H1 (cell line): Measurements from ENCODE around the gene ODAD3. TPM values are rescaled to one million over a fixed set of nuclear protein-coding genes. Genes with fewer than 3 reads are reported as not detected.

Experiments
- CTCF ChIA-PET: fragments of 300-600 bp; sonication (Branson Sonifier 250); formaldehyde crosslinking; loops from one replicate; lab custom pipeline; 2021; ENCODE audit not compliant: partially characterized antibody; lab: Charles Lee
- POLR2A ChIA-PET: fragments of 300-600 bp; sonication (Branson Sonifier 250); formaldehyde crosslinking; loops from one replicate; lab custom pipeline; 2021; ENCODE audit warnings: inconsistent platforms; ENCODE audit not compliant: partially characterized antibody; lab: Charles Lee
- DNase-seq, 2 experiments: peaks; one replicate each; pipeline versions ENCODE4 v3.0.0 to v3.0.0-alpha.2; 2010 to 2022; ENCODE audit warnings: low spot score in 2 of 2, low read depth in 1 of 2, mixed read lengths in 1 of 2
- FAIRE-seq: peaks from 2 replicates; lab custom pipeline; 2011; peaks lifted over from hg19 to GRCh38; lab: Jason Lieb, UNC
- H2AFZ ChIP-seq: 2 replicates; pipeline ENCODE4 v1.8.1; 2012; ENCODE audit warnings: low read length, inconsistent platforms
- H2AK5ac ChIP-seq: 2 replicates; pipeline ENCODE4 v1.6.1; 2013; ENCODE audit warnings: low read depth, low read length
- H2BK120ac ChIP-seq: replicated peaks from 2 replicates; pipeline ENCODE3; 2013; ENCODE audit warnings: low read depth, low read length, inconsistent platforms
- H2BK12ac ChIP-seq: 2 replicates; pipeline ENCODE4 v1.6.1; 2013; ENCODE audit warnings: low read depth, low read length
- H2BK15ac ChIP-seq: 2 replicates; pipeline ENCODE4 v1.6.1; 2013; ENCODE audit warnings: low read length
- H2BK20ac ChIP-seq: 2 replicates; pipeline ENCODE4 v1.6.1; 2013; ENCODE audit warnings: low read length
- H2BK5ac ChIP-seq: 2 replicates; pipeline ENCODE4 v1.6.1; 2013; ENCODE audit warnings: low read depth, low read length
- H3K14ac ChIP-seq: 2 replicates; pipeline ENCODE4 v1.6.1; 2013; ENCODE audit warnings: inconsistent platforms; ENCODE audit not compliant: insufficient read length
- H3K18ac ChIP-seq: 2 replicates; pipeline ENCODE4 v1.6.1; 2013; ENCODE audit warnings: low read length; ENCODE audit errors: extremely low read depth
- H3K23ac ChIP-seq: 2 replicates; pipeline ENCODE4 v1.6.1; 2013; ENCODE audit warnings: inconsistent platforms; ENCODE audit not compliant: insufficient read length
- H3K23me2 ChIP-seq: 2 replicates; pipeline ENCODE4 v1.6.1; 2013; ENCODE audit warnings: low read depth, low read length
- H3K27ac ChIP-seq: 2 replicates; pipeline ENCODE4 v1.6.1; 2011; ENCODE audit warnings: low read depth, low read length, inconsistent platforms
- H3K27me3 ChIP-seq, 4 experiments: replicated peaks in 1 of 4; 1 replicate in 1 of 4; 2 replicates in 3 of 4; pipeline versions ENCODE4 v1.6.1 to v1.8.1; 2011 to 2013; ENCODE audit warnings: low read length in 3 of 4, mild to moderate bottlenecking in 3 of 4, inconsistent platforms in 2 of 4, mixed read lengths in 2 of 4, moderate library complexity in 1 of 4; ENCODE audit not compliant: control insufficient read depth in 3 of 4, insufficient read depth in 3 of 4; ENCODE audit errors: extremely low read depth in 1 of 4
- H3K36me3 ChIP-seq, 4 experiments: 2 replicates each; pipeline versions ENCODE4 v1.6.1 to v1.8.1; 2011 to 2013; ENCODE audit warnings: mild to moderate bottlenecking in 4 of 4, low read length in 3 of 4, moderate library complexity in 2 of 4, control low read depth in 1 of 4, inconsistent platforms in 1 of 4; ENCODE audit not compliant: insufficient read depth in 4 of 4, control insufficient read depth in 2 of 4
- H3K4ac ChIP-seq: replicated peaks from 2 replicates; pipeline ENCODE3; 2013; ENCODE audit warnings: low read length, low read depth, mixed read lengths, inconsistent platforms; ENCODE audit not compliant: insufficient read length
- H3K4me1 ChIP-seq, 4 experiments: replicated peaks in 1 of 4; 1 replicate in 1 of 4; 2 replicates in 3 of 4; pipeline versions ENCODE4 v1.6.1 to v1.8.1; 2011 to 2013; ENCODE audit warnings: low read length in 3 of 4, inconsistent platforms in 2 of 4, mixed read lengths in 1 of 4; ENCODE audit not compliant: insufficient read depth in 4 of 4, control insufficient read depth in 3 of 4
- H3K4me2 ChIP-seq, 2 experiments: 2 replicates each; pipeline versions ENCODE4 v1.6.1 to v1.8.1; 2011 to 2013; ENCODE audit warnings: low read depth in 2 of 2, low read length in 2 of 2, control low read depth in 1 of 2, inconsistent platforms in 1 of 2, mild to moderate bottlenecking in 1 of 2; ENCODE audit not compliant: insufficient read depth in 1 of 2
- H3K4me3 ChIP-seq, 4 experiments: fragments of 200-600, 300-600 bp in 1 of 4; sonication (generic), shearing (Covaris generic), sonication (Bioruptor Twin) in 1 of 4; 2 replicates each; pipeline versions ENCODE4 v1.5.1 to v1.8.1; 2011 to 2016; ENCODE audit warnings: low read length in 4 of 4, low read depth in 3 of 4, control low read depth in 2 of 4, inconsistent platforms in 2 of 4, mild to moderate bottlenecking in 2 of 4, mixed read lengths in 1 of 4, moderate library complexity in 1 of 4; ENCODE audit not compliant: insufficient read depth in 2 of 4; ENCODE audit errors: extremely low read depth in 1 of 4
- H3K56ac ChIP-seq: replicated peaks from 2 replicates; pipeline ENCODE3; 2013; ENCODE audit warnings: low read depth, mild to moderate bottlenecking, mixed read lengths, low read length, inconsistent platforms; ENCODE audit not compliant: insufficient read length
- H3K79me1 ChIP-seq: 2 replicates; pipeline ENCODE4 v1.6.1; 2013; ENCODE audit warnings: low read depth, low read length, control low read depth
- H3K79me2 ChIP-seq, 2 experiments: 2 replicates each; pipeline versions ENCODE4 v1.6.1 to v1.8.1; 2012 to 2013; ENCODE audit warnings: low read length in 2 of 2, mild to moderate bottlenecking in 2 of 2, inconsistent platforms in 1 of 2; ENCODE audit not compliant: insufficient read depth in 2 of 2, control insufficient read depth in 1 of 2
- H3K9ac ChIP-seq, 4 experiments: replicated peaks in 1 of 4; 1 replicate in 1 of 4; 2 replicates in 3 of 4; pipeline versions ENCODE4 v1.6.1 to v1.8.1; 2011 to 2013; ENCODE audit warnings: low read depth in 3 of 4, low read length in 3 of 4, control low read depth in 2 of 4, mild to moderate bottlenecking in 2 of 4, moderate library complexity in 2 of 4, inconsistent platforms in 1 of 4; ENCODE audit errors: extremely low read depth in 1 of 4
- H3K9me3 ChIP-seq, 2 experiments: 2 replicates each; pipeline versions ENCODE4 v1.6.1 to v1.8.1; 2012 to 2013; ENCODE audit warnings: mild to moderate bottlenecking in 2 of 2, moderate library complexity in 2 of 2, control low read depth in 1 of 2, inconsistent platforms in 1 of 2, low read depth in 1 of 2, low read length in 1 of 2, mixed read lengths in 1 of 2; ENCODE audit not compliant: insufficient read depth in 2 of 2
- H4K20me1 ChIP-seq, 2 experiments: replicated peaks in 1 of 2; 2 replicates each; pipeline versions ENCODE3 to v1.8.1; 2011 to 2013; ENCODE audit warnings: inconsistent platforms in 2 of 2, low read length in 2 of 2, mild to moderate bottlenecking in 1 of 2; ENCODE audit not compliant: insufficient read depth in 2 of 2, control insufficient read depth in 1 of 2
- H4K5ac ChIP-seq: 2 replicates; pipeline ENCODE4 v1.6.1; 2013; ENCODE audit warnings: low read length, low read depth, mixed read lengths, inconsistent platforms; ENCODE audit not compliant: insufficient read length
- H4K8ac ChIP-seq: 2 replicates; pipeline ENCODE4 v1.8.0; 2013; ENCODE audit warnings: mild to moderate bottlenecking, moderate library complexity, low read length, inconsistent platforms; ENCODE audit not compliant: insufficient read depth; ENCODE audit errors: extremely low read depth
- H4K91ac ChIP-seq: replicated peaks from 2 replicates; pipeline ENCODE3; 2013; ENCODE audit warnings: low read length, mixed read lengths, inconsistent platforms; ENCODE audit not compliant: insufficient read length
- KDM1A ChIP-seq: fragments of 200-600, 300-600 bp; sonication (generic); IDR thresholded peaks from 2 replicates; pipeline ENCODE4 v1.7.1; 2016; ENCODE audit warnings: mild to moderate bottlenecking, low read length, borderline replicate concordance
- KDM4A ChIP-seq: IDR thresholded peaks from one replicate; pipeline ENCODE4 v1.7.1; 2012; ENCODE audit warnings: low read depth, mild to moderate bottlenecking, moderate library complexity, low read length, inconsistent platforms; ENCODE audit not compliant: severe bottlenecking
- RAD21 ChIP-seq, 2 experiments: IDR thresholded peaks in 1 of 2; conservative IDR thresholded peaks in 1 of 2; 2 replicates each; pipeline ENCODE4 v1.6.1; 2011; ENCODE audit warnings: low read depth in 2 of 2, low read length in 2 of 2, improper control_type of control experiment in 1 of 2, inconsistent platforms in 1 of 2, mild to moderate bottlenecking in 1 of 2, moderate library complexity in 1 of 2
- TAF7 ChIP-seq: optimal IDR thresholded peaks from 2 replicates; pipeline ENCODE3; 2011; ENCODE audit warnings: low read depth, mild to moderate bottlenecking, inconsistent platforms, low read length, moderate library complexity, borderline replicate concordance
- TCF12 ChIP-seq: IDR thresholded peaks from 2 replicates; pipeline ENCODE4 v1.6.1; 2011; ENCODE audit warnings: low read depth, mild to moderate bottlenecking, low read length
- TEAD4 ChIP-seq: IDR thresholded peaks from 2 replicates; pipeline ENCODE4 v1.6.1; 2012; ENCODE audit warnings: low read depth, low read length, inconsistent platforms, mixed read lengths
- YY1 ChIP-seq: IDR thresholded peaks from 2 replicates; pipeline ENCODE4 v1.6.1; 2011; ENCODE audit warnings: low read depth, mild to moderate bottlenecking, low read length
- WGBS, 2 experiments: shearing (Covaris generic) in 1 of 2; methylation state at CpG; one replicate each; pipeline versions ENCODE4 v1.1.6 to v1.1.7; 2013 to 2015; ENCODE audit warnings: low lambda C conversion rate in 2 of 2, mixed read lengths in 2 of 2, inconsistent platforms in 1 of 2, low coverage in 1 of 2, missing lambda C conversion rate in 1 of 2; ENCODE audit not compliant: insufficient replicate concordance in 2 of 2, insufficient coverage in 1 of 2, insufficient read length in 1 of 2; ENCODE audit errors: extremely low coverage in 1 of 2, missing lambda C conversion rate in 1 of 2; 5-methylcytosine and 5-hydroxymethylcytosine counted together
- polyA plus RNA-seq, 7 experiments: library from polyadenylated mRNA; depleted of rRNA in 3 of 7; stranded (reverse) in 5 of 7; unstranded in 2 of 7; fragments of >200 nt in 5 of 7; fragments of 200-250 nt in 2 of 7; gene quantifications; 1 replicate in 5 of 7; 2 replicates in 1 of 7; 4 replicates in 1 of 7; pipeline versions ENCODE4 v1.2.1 to v1.2.3, GENCODE V29; 2011 to 2013; ENCODE audit warnings: missing spikeins in 2 of 7, mixed read lengths in 2 of 7
- total RNA-seq: library from RNA; stranded (reverse); fragmentation: NEBNext Ultra II Directional; extraction: Animal tissue kit (Norgen Biotek cat#: 25700); gene quantifications from 2 replicates; pipeline ENCODE4 v1.2.1, GENCODE V29; 2021
- TF ChIP-seq, protein P1 (sequence below): IDR thresholded peaks from 2 replicates; pipeline ENCODE4 v1.6.1; 2012; ENCODE audit warnings: low read length, inconsistent platforms

Gene ODAD3
- total and polyA plus RNA-seq, 2 of the 8 experiments (the other 6 are each of a cell fraction or from before 2014, with no cell fraction given) = 2.1 to 2.2 TPM

DNA sequence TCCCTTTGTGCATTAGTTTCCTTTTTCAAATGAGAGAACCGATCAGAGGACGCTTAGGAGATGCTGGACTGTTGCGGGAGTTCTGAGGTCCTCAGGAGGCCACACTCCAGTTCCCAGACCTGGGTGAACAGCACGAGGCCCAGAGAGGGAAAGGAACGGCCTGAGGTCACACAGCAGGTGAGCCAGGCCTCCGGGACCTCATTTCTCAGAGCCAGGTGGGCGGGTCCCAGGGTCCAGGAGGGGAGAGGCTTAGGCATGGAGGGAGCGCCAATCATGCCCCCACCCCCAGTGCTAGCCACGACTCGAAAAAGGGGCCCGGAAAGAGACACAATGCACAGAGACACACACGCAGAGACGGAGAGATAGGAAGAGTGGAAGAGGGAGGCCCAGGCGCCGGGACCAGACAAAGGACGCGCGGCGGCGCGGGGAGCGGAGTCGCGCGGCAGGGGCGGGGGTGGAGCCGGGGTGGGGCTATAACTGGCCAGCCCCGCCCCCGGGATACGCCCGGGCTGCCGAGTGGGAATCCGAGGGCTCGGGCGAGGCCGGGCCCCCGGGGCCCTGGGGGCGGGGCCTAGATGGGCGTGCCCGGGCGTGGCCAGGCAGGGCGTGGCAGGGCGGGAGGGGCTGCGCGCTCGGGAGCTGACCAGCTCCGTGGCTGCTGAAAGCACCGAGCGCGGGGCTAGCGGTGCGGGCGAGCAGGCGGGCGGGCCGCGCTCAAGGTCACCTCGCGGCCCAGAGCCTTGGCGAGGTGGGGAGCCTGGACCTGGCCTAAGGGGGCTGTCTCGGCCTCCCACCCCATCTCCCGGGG, 44.4 kb upstream of the ODAD3 start:
- Histone ChIP-seq H3K9me3 (no peaks in the 10 kb centered on the region; a peak in 1 of 4 replicates), H3K56ac (no peak overlapping the region), H2BK15ac (no peak overlapping the region), H3K23ac (no peak overlapping the region), H3K4me2 (peak overlapping the region; percentile 34 to 65; a peak in 3 of 4 replicates), H3K36me3 (no peaks in the 10 kb centered on the region; a peak in 1 of 8 replicates), H3K4me1 (peaks cover 0 to 17% (median 5%) of the 10 kb centered on the region in 4 experiments; a peak in 5 of 7 replicates), H3K23me2 (peaks cover 7% of the 10 kb centered on the region; the same call in 1 of the 2 replicates), H4K91ac (peak overlapping the region; percentile 70), H2BK120ac (no peak overlapping the region), H3K4ac (peak overlapping the region; percentile 32), H3K14ac (no peak overlapping the region), H2BK20ac (no peak overlapping the region), H3K27me3 (peaks cover 20 to 26% (median 23%) of the 10 kb centered on the region in 4 experiments), H3K4me3 (peak overlapping the region in 2 of 4 experiments; percentile 28 to 58; a peak in 5 of 8 replicates), H3K27ac (no peak overlapping the region), H4K8ac (peak overlapping the region; percentile 60; the same call in 1 of the 2 replicates), H3K18ac (peak overlapping the region; percentile 68), H2AK5ac (0 out of 2 replicates have a peak overlapping the region, but pooled peaks have one; percentile 75), H2AFZ (no peak overlapping the region; the same call in 1 of the 2 replicates), H3K79me2 (no peaks in the 10 kb centered on the region), H3K79me1 (no peaks in the 10 kb centered on the region), H2BK5ac (no peak overlapping the region), H4K5ac (no peak overlapping the region), H3K9ac (no peak overlapping the region), H2BK12ac (peak overlapping the region; percentile 60; the same call in 1 of the 2 replicates), H4K20me1 (peaks cover 0 to 7% of the 10 kb centered on the region in 2 experiments)
- DNase-seq (peak; percentile 67 to 97), FAIRE-seq (no peak)
- POLR2A ChIA-PET = interaction anchor here (0.7 to 3.9 kb wide), 8 partner anchors 11 to 219 kb away, joined by 3 to 20 read pairs (median 6); partner anchors contain the start of gene SWSAP1
- CTCF ChIA-PET = interaction anchor here (1.0 kb wide), 1 partner anchor 98 kb away, joined by 4 read pairs; no protein-coding TSS in a partner anchor
- WGBS, 2 experiments = 43% methylated on average over 18 of the region's 62 CpGs; no CpG with 5 or more reads in 1 of the 2 experiments
- TF ChIP-seq KDM4A = peak; percentile 41
- TF ChIP-seq, protein P1, sequence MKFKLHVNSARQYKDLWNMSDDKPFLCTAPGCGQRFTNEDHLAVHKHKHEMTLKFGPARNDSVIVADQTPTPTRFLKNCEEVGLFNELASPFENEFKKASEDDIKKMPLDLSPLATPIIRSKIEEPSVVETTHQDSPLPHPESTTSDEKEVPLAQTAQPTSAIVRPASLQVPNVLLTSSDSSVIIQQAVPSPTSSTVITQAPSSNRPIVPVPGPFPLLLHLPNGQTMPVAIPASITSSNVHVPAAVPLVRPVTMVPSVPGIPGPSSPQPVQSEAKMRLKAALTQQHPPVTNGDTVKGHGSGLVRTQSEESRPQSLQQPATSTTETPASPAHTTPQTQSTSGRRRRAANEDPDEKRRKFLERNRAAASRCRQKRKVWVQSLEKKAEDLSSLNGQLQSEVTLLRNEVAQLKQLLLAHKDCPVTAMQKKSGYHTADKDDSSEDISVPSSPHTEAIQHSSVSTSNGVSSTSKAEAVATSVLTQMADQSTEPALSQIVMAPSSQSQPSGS = no peak
- TF ChIP-seq YY1 = peak; percentile 55; the same call in 1 of the 2 replicates
- 0 out of 2 replicates have a peak, but pooled peaks have one; percentile 16 for TF ChIP-seq TCF12
- 0 out of 2 replicates have a peak, but pooled peaks have one; percentile 19 for TF ChIP-seq TEAD4
- peak in 1 of 2 experiments; percentile 11; a peak in 1 of 4 replicates for TF ChIP-seq RAD21 (IDR thresholded peaks at IDR 0.05 in 1 of 2, conservative IDR thresholded peaks at IDR 0.05 in 1 of 2; ENCODE audit: low read depth in 2 of 2, low read length in 2 of 2)
- TF ChIP-seq KDM1A = peak; percentile 95
- peak; percentile 67 for TF ChIP-seq TAF7
